Measurements from ENCODE around the gene CDC42BPA.
A peak's percentile ranks its signal among the peaks of the same experiment; 100 is the strongest.
"Not testable (repeated sequence)": the region's sequence is repeated elsewhere in the genome, so short reads cannot be mapped to it uniquely, and the experiment has no call there.

CDC42BPA gene

GRCh38 chr1:227190321-227190720, 128.0 kb downstream of the CDC42BPA start:
- DNase-seq, result no peak

- no peak for DNase-seq
Measured at GRCh38 chr1:227185291-227185690, 133.0 kb downstream of the CDC42BPA start.

- DNase-seq, result no peak
Measured at GRCh38 chr1:227182012-227182411, 136.3 kb downstream of the CDC42BPA start.

- DNase-seq, result no peak
Measured at GRCh38 chr1:227175611-227176010, 142.7 kb downstream of the CDC42BPA start.

- no peak for DNase-seq
Measured at GRCh38 chr1:227174164-227174563, 144.1 kb downstream of the CDC42BPA start.

DNA sequence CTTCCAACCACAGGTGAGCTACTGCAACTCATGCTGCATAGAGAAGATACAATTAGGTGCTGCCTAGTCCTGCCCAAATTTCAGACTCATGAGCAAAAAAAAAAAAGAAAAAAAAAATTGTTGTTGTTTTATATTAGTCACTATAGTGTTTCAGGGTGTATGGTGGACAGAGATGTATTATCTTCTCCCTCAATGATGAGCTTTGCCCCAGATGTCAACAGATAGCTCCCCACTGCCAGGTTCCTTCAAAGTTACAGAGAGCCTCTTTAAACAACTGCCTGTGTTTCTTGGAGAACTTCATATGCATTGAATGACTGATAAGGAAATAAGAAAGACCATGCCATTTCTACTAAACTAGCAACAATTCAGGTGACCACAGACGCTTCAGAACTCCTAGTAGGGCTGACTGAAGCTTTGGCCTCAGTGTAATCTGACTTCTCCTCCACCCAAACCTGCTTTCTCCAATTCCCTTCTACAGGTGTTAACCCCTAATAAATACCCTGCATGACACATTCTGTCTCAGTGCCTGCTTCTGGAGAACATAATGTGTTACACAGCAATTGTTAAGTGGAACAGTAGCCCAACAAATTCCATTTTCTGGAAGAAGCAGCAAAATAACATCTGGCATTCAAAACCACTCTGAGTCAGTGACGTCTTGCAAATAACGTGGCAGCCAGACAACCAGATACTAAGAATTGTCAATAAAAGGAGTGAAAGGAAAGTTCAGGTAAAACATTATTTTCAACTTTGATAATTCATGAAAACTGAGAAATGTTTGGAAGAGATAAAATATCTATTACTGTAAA, 147.7 kb downstream of the CDC42BPA start:
- DNase-seq, result no peak

DNA sequence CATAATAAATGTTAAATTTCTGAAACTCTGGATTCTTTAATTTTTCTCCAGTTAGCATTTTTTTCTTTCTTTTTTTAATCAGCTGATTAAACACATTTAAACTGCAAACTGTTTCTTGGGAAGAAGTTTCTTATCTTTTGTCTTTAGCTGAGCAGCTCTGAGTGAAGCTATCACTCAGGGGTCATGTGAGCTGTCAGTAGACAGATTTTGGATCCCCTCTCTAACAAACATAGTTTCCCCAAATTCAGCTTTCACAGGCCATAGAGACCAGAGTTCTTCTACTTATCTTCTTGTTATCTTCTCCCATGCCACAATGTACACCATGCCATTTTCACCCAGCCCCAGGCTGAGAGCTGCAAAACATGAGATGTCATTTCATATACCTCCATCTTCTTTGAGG, 148.9 kb downstream of the CDC42BPA start:
- DNase-seq, result no peak

GRCh38 chr1:227167276-227168101, 150.8 kb downstream of the CDC42BPA start:
- no peak for DNase-seq

DNA sequence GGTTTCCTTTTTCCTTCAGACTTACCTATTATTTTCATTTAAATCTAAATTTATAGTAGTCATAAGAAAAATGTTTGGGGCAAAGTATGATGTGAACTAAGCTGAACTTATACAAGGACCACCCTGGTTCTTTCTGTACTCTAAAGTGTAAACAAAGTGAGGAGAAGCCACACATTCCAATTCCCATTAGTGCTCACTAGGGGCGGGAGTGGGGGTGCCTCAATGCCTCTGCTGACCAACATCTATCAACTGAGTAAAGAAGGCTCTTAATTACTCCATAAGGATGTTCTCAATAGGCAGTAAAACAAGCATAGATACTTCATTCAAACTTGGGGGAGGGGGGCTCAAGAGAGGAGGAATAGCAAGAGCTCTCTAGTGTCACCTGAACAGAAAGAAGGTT, 151.7 kb downstream of the CDC42BPA start:
- DNase-seq, result no peak

- DNase-seq, result no peak
Measured at GRCh38 chr1:227161470-227161869, 156.8 kb downstream of the CDC42BPA start.

DNA sequence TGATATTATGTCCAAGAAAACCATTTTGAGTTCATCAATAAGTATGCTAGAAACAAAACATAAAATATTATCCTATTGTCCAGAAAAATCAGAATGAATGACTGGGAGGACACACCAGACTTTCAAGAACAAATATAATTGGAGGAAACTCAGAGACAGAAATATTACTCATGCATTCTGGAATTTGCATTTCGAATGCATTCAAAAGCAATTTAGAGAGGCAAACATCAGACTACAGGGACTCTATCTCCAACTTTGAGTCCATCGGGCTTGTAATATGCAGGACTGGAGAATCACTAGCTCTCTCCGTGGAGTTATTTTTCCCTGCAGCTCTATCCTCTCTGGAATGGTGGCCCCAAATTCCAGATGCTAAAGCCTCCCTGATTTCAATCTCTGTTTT, 161.8 kb downstream of the CDC42BPA start:
- no peak for DNase-seq

GRCh38 chr1:227155688-227156087, 162.6 kb downstream of the CDC42BPA start:
- DNase-seq, result no peak

GRCh38 chr1:227155004-227155403, 163.3 kb downstream of the CDC42BPA start:
- DNase-seq, result no peak

DNA sequence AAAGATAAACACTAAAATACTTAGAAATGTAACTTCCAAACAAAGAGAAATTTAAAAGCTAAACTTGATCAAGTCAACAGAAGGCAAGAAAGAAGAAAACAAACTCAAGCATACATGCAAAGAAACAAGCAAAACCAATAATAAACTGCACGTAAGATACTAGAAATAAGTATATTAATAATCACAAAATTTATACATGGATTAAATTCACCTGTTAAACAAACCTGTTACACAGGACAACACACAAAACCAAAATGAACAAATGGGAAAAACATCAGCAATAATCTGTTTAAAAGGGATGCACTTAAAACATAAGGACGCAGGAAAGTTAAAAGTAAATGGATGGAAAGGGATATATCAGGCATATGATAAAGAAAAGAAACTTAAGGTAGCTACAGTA, 165.8 kb downstream of the CDC42BPA start:
- DNase-seq, result no peak

DNA sequence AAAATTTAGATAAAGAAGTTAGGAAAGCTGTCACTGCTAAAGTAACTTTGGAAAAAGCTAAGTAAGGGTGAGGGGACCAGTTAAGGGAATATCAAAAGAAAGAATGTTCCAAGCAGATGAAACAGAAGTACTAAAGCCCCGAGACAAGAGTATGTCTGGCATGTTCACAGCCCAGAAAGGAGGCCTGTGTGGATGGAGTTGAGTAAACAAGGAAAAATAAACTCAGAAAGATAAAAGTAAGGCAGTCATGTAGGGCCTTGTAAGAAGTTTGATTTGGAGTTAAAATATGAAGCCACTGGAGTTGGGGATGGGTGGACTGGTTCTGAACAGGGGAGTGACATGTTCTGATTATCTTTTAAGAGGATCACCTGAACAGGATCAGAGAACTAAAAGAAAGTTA, 177.9 kb downstream of the CDC42BPA start:
- DNase-seq, result no peak

GRCh38 chr1:227136210-227136820, 182.0 kb downstream of the CDC42BPA start:
- DNase-seq, result no peak

DNA sequence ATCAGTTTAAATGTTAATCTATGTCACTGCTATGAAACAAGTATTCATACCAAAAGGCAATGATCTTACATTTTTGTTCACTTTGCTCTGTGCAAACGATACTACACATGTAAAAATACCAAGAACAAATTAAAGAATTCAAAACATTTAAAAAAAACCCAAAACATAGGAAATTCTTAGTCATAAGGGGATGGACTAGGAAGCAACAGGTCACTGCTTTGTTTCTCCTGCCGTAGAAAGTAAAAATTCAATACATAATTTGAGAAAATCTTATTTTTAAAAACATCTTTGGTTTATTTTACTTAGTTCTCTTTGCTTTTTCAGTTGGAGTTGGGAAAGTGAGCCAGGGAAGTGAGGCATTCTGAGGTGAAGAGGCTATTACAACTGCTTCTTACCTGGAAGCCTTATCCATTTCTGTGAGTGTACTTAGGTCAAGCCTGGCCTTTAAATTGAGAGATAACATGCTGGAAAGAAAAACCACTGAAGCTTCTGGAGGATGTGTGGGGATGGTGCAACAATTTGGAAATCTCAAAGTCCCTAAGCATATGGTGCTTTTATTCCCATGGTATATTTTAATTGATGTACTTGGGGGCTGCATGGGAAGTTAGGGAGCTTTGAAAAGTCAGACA, 183.5 kb downstream of the CDC42BPA start:
- no peak for DNase-seq

GRCh38 chr1:227132695-227133094, 185.6 kb downstream of the CDC42BPA start:
- not testable (repeated sequence) for DNase-seq

DNA sequence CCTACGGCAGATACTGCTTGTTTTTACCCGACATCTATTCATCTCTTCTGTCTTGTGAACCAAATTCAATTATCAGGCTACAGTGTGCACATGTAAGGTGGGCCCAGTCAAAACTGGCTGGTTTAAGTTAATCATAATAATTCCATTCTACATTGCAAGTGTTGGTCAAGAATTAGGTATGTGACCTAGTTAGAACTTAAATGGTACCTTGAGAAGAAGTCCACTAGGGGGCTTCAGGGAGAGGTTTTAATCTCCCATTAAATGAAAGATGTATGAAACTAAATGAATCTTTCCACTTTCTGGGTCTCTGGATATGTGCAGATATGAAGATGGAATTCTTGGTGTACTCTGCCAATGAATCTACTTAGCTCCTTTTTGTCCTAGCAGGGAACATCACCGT, 187.1 kb downstream of the CDC42BPA start:
- peak in 1 of 2 experiments; percentile 22 for DNase-seq

DNA sequence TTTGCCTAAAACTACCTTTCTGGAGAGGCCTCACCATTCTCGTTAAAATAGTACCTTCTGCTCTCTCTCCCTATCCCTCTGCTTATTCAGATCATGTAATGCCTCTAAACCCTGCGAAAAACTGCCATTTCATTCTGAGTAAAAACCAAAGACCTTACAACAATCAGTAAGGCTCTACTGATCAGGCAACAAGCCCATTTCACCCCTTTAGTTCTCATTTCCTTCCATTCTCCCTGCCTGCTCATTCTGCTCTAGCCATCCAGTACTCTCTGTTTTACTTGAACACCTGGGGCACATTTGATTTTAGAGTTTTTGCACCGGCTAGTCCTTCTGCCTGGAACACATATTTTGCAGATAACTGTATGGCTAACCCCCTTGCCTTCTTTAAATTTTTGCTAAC, 190.4 kb downstream of the CDC42BPA start:
- DNase-seq, result no peak

- no peak for DNase-seq
Measured at GRCh38 chr1:227125929-227126545, 192.3 kb downstream of the CDC42BPA start.

GRCh38 chr1:227124473-227124872, 193.8 kb downstream of the CDC42BPA start:
- no peak for DNase-seq

DNA sequence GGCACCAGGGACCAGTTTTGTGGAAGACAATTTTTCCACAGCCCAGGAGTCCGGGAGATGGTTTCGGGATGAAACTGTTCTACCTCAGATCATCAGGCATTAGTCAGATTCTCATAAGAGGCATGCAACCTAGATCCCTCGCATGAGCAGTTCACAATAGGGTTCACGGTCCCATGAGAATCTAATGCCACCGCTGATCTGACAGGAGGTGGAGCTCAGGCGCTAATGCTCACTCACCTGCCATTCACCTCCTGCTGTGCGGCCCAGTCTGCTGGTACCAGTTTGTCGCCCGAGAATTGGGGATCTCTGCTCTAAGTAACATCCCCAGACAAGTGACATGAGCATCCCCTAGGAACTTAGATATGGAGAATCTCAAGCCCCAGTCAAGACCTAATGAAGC, 197.5 kb downstream of the CDC42BPA start:
- DNase-seq, result no peak
